Vagina (tissue), 2 donors: ENCODE measurements around the gene UBE3A.

Experiments
- CTCF ChIP-seq, 3 experiments: fragments of 450-650 bp in 2 of 3; fragments of 200-600 bp in 1 of 3; sonication (generic) in 1 of 3; IDR thresholded peaks; one replicate each; pipeline ENCODE4 v1.5.1; 2017 to 2019; ENCODE audit warnings: antibody characterized with exemption in 3 of 3, mild to moderate bottlenecking in 2 of 3, moderate library complexity in 2 of 3
- POLR2A ChIP-seq, 2 donors: fragments of 450-650 bp; IDR thresholded peaks; one replicate each; pipeline ENCODE4 v1.6.1; 2017; ENCODE audit warnings: antibody characterized with exemption in 2 of 2, mild to moderate bottlenecking in 2 of 2, moderate library complexity in 2 of 2

DNA sequence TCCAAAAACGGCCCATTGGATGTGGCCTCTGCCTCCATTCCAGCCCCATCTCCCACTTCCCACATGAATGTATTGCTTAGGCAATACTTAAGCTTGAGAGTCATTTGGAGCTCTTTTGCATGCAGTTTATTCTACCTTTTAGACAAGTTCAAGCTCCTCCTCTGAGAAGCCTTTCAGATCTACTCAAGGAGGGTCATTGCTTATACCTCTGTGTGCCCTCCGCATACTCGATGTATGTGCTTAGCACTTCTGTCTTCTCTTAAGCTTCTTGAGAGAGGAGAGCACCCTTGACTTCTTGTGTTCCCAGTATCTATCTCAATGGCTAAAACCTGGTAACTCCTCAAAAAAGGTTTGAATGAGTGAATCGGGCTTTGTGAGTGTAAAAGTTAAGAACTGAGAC lies 6.6 kb upstream of the UBE3A start:
- no peak for TF ChIP-seq POLR2A (IDR thresholded peaks at IDR 0.05)
- no peak for TF ChIP-seq CTCF (IDR thresholded peaks at IDR 0.05)
